ENCODE results near the gene UNC5CL.

GRCh38 chr6:41036601-41037000 lies 2.4 kb downstream of the UNC5CL start:
- TF ChIP-seq POLR2A (IDR thresholded peaks at IDR 0.05): no peak
- TF ChIP-seq, protein P1, sequence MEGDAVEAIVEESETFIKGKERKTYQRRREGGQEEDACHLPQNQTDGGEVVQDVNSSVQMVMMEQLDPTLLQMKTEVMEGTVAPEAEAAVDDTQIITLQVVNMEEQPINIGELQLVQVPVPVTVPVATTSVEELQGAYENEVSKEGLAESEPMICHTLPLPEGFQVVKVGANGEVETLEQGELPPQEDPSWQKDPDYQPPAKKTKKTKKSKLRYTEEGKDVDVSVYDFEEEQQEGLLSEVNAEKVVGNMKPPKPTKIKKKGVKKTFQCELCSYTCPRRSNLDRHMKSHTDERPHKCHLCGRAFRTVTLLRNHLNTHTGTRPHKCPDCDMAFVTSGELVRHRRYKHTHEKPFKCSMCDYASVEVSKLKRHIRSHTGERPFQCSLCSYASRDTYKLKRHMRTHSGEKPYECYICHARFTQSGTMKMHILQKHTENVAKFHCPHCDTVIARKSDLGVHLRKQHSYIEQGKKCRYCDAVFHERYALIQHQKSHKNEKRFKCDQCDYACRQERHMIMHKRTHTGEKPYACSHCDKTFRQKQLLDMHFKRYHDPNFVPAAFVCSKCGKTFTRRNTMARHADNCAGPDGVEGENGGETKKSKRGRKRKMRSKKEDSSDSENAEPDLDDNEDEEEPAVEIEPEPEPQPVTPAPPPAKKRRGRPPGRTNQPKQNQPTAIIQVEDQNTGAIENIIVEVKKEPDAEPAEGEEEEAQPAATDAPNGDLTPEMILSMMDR (IDR thresholded peaks at IDR 0.05): no peak
- TF ChIP-seq POLR2AphosphoS5 (IDR thresholded peaks at IDR 0.05): no peak
- TF ChIP-seq EP300 (IDR thresholded peaks at IDR 0.05): no peak

Data from gastroesophageal sphincter (tissue), 3 donors.